BLaER1 treated with 17β-estradiol and CSF1 and Interleukin-3, amounts not matched to agents 10 nM and 100 nM (cell line): ENCODE data around the gene ZMIZ1.

Source experiments
- H3K27ac ChIP-seq, 11 experiments: shearing (Covaris generic); formaldehyde crosslinking; 2 replicates each; pipeline ENCODE4 v1.8.1; 2022
- H3K27me3 ChIP-seq, 11 experiments: shearing (Covaris generic); formaldehyde crosslinking; 2 replicates each; pipeline ENCODE4 v1.8.1; 2022
- H3K36me3 ChIP-seq, 11 experiments: shearing (Covaris generic); formaldehyde crosslinking; 2 replicates each; pipeline ENCODE4 v1.8.1; 2022
- H3K4me1 ChIP-seq, 10 experiments: shearing (Covaris generic); formaldehyde crosslinking; 2 replicates each; pipeline ENCODE4 v1.8.1; 2022
- H3K4me2 ChIP-seq, 11 experiments: shearing (Covaris generic); formaldehyde crosslinking; 2 replicates each; pipeline ENCODE4 v1.8.1; 2022
- H3K4me3 ChIP-seq, 10 experiments: shearing (Covaris generic); formaldehyde crosslinking; 2 replicates each; pipeline ENCODE4 v1.8.1; 2022
- H3K9ac ChIP-seq, 11 experiments: shearing (Covaris generic); formaldehyde crosslinking; 2 replicates each; pipeline ENCODE4 v1.8.1; 2022
- H3K9me3 ChIP-seq, 11 experiments: shearing (Covaris generic); formaldehyde crosslinking; replicated peaks in 1 of 11; 2 replicates each; pipeline ENCODE4 v1.8.1; 2022
- H4K20me1 ChIP-seq, 11 experiments: shearing (Covaris generic); formaldehyde crosslinking; 2 replicates each; pipeline ENCODE4 v1.8.1; 2022
- Cebpa-rat ChIP-seq, 11 experiments: shearing (Covaris generic); IDR thresholded peaks; 2 replicates each; pipeline ENCODE4 v1.8.1; 2022

ZMIZ1 gene

DNA sequence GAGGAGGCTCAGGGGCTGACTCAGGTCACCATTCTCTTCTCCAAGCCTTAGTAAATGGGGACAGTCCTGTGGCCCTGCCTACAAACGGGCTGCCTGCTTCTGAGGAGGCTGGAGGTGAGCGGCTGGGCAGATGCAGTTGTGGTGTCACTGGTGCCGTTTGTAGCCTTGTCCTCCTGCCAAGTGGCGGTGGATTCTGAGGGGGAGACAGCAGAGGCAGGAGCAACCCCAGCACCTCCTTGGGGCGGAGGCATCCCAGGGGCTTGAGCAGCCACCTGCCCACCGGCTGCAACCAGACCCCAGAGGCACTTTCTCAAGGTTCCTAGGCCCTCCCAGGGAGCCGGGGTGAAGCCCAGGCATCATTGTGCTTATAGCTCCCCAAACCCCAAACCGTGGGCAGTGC is 112.5 kb downstream of the ZMIZ1 start:
- Histone ChIP-seq H3K36me3 (peaks cover 18 to 66% (median 37%) of the 10 kb centered on the region in 11 experiments; a peak in 19 of 22 replicates), H3K4me1 (peaks cover 98 to 100% (median 100%) of the 10 kb centered on the region in 10 experiments), H3K4me3 (peak overlapping the region in 4 of 10 experiments; percentile 18 to 24 (median 20); a peak in 3 of 20 replicates), H3K9me3 (no peaks in the 10 kb centered on the region), H3K4me2 (peak overlapping the region; percentile 88 to 100 (median 98)), H3K27ac (peak overlapping the region in 9 of 11 experiments; percentile 6 to 84 (median 49); a peak in 15 of 22 replicates), H4K20me1 (peaks cover 99 to 100% (median 100%) of the 10 kb centered on the region in 11 experiments), H3K27me3 (no peaks in the 10 kb centered on the region), H3K9ac (peak overlapping the region; percentile 20 to 75 (median 43); a peak in 19 of 22 replicates)
- no peak for TF ChIP-seq Cebpa-rat (IDR thresholded peaks at IDR 0.05)

DNA sequence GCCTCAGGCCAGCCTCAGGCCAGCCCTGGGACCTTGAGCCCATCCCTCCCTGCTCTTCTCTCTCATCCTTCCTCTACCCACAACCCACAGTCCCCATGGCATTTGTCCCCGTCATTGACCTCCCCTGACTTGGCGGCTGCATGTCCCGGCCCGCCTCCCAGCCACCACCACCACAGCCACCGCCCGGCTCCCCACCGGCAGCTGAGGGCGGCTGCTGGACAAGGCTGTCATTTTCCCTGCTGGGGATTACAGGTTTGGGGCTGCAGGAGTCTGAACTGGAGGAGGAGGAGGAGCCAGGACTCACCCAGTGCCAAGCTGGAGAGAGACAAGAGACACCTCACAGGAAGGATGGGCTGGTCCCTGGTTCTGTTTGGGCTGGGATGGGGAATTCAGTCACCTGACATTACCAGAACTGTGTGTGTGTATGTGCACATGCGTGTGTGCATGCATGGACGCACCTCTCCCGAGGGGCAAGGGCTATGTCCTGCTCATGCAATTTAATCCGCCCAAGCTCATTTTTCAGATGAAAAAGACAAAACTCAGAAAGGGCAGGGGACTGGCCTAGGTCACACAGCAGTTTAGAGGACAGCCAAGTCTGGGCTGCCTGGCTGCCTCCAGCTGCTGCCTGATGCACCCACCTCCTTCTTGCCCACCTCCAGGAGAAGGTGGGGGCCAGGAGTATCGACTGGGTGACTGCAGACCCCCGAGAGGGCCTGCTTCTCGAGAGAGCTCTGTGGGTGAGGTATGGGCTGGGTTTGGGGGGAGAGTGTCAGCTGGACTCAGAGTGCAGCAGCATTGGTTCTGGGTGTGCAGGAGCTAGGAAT is 113.1 kb downstream of the ZMIZ1 start:
- H3K4me1 ChIP-seq, result peaks cover 96 to 100% (median 99%) of the 10 kb centered on the region in 10 experiments
- no peaks in the 10 kb centered on the region for H3K27me3 ChIP-seq
- peak overlapping the region in 1 of 10 experiments; percentile 19; a peak in 1 of 20 replicates for H3K4me3 ChIP-seq
- H4K20me1 ChIP-seq, result peaks cover 97 to 100% (median 100%) of the 10 kb centered on the region in 11 experiments
- H3K9ac ChIP-seq, result peak overlapping the region in 10 of 11 experiments; percentile 20 to 75 (median 44); a peak in 14 of 22 replicates
- peak overlapping the region; percentile 88 to 100 (median 98) for H3K4me2 ChIP-seq
- no peaks in the 10 kb centered on the region for H3K9me3 ChIP-seq
- H3K27ac ChIP-seq, result peak overlapping the region in 6 of 11 experiments; percentile 42 to 84 (median 52); a peak in 8 of 22 replicates
- H3K36me3 ChIP-seq, result peaks cover 19 to 72% (median 44%) of the 10 kb centered on the region in 11 experiments; a peak in 21 of 22 replicates
- no peak for TF ChIP-seq Cebpa-rat (IDR thresholded peaks at IDR 0.05)

DNA sequence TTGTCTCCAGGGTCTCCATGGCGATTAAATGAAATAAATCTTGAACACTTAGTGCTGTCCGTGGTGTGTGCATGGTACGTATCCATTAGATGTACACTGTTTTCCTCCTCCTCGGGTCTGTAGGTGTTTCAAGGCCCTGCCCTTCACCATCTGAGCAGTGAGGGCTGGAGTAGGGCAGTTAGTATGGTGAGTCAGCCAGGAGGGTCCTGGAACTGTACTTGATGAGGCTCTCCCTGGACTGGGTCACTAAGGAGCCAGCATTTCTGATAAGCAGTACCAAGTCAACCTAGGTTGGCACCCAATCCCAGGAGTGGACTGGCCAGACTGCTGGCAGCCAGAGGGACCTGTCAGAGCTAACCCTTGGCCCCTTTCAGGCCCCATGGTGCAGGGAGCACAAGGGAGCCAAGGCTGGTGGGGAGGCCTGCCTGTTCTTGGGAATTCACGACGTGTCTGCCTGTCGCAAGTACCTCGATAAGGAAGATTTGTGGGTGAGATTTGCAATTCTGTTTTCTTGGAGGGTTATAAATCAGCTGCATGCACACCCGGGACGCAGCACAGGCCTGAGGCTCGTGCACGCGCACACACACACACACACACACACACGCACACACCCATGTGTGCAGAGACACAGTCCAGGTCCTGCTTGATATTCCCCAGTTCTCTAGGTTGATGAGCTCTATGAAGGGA is 114.2 kb downstream of the ZMIZ1 start:
- peaks cover 27 to 81% (median 54%) of the 10 kb centered on the region in 11 experiments; a peak in 21 of 22 replicates for H3K36me3 ChIP-seq
- no peak overlapping the region for H3K27ac ChIP-seq
- H3K4me1 ChIP-seq, result peaks cover 94 to 100% (median 98%) of the 10 kb centered on the region in 10 experiments
- peaks cover 97 to 100% (median 99%) of the 10 kb centered on the region in 11 experiments for H4K20me1 ChIP-seq
- H3K4me2 ChIP-seq, result peak overlapping the region; percentile 38 to 100 (median 97); a peak in 20 of 22 replicates
- H3K27me3 ChIP-seq, result no peaks in the 10 kb centered on the region
- H3K4me3 ChIP-seq, result no peak overlapping the region
- no peaks in the 10 kb centered on the region for H3K9me3 ChIP-seq
- peak overlapping the region in 2 of 11 experiments; percentile 24 to 36; a peak in 2 of 22 replicates for H3K9ac ChIP-seq
- no peak for TF ChIP-seq Cebpa-rat (IDR thresholded peaks at IDR 0.05)

DNA sequence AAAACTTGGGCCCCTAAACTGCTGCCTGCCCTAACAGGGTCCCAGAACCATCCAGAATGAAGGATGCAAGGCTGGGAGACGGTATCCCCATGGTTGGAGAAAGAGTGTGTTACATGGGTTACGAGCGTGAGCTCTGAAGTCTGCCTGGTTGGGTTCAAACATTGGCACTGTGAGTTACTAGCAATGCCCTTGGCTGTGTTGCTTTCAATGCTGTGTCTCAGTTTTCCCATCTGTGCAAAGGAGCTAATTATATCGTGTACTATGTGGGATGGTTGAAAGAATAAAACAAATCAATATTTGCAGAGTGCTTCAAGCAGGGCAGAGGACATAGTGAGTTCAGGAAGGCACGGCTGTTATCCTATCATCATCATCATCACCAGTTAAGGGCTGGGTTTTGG is 114.7 kb downstream of the ZMIZ1 start:
- Histone ChIP-seq H3K4me3 (no peak overlapping the region), H3K9ac (no peak overlapping the region), H3K4me1 (peaks cover 91 to 100% (median 96%) of the 10 kb centered on the region in 10 experiments), H3K9me3 (no peaks in the 10 kb centered on the region), H3K27me3 (no peaks in the 10 kb centered on the region), H4K20me1 (peaks cover 93 to 100% (median 99%) of the 10 kb centered on the region in 11 experiments), H3K36me3 (peaks cover 27 to 84% (median 58%) of the 10 kb centered on the region in 11 experiments; a peak in 21 of 22 replicates), H3K27ac (no peak overlapping the region), H3K4me2 (peak overlapping the region; percentile 21 to 100 (median 96); a peak in 13 of 22 replicates)
- no peak for TF ChIP-seq Cebpa-rat (IDR thresholded peaks at IDR 0.05)

DNA sequence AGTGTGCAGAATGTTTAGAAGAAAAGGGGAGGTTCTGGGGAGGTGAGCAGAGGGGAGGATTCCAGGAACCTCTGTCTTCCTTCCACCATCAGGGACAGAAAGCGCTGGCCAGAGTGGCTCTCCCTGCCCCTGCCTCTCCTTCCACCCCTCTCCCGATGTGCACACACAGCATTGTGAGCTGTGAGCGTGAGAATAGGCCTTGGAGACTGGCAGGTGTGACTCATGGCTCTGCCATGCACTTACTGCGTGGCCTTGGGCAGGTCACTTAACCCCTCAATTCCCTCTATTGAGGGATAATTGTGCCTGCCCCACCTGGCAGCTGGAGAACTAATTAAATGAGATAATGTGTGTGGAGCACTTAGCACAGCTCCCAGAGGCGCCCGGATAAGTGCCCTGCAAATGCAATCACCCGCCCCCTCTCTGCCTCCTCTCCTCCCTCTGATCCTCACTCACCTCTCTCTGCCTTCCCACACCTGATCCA is 115.4 kb downstream of the ZMIZ1 start:
- peak overlapping the region; percentile 21 to 99 (median 46); a peak in 18 of 22 replicates for H3K4me2 ChIP-seq
- H3K4me3 ChIP-seq, result no peak overlapping the region
- TF ChIP-seq Cebpa-rat (IDR thresholded peaks at IDR 0.05), result no peak
- H3K36me3 ChIP-seq, result peaks cover 33 to 89% (median 64%) of the 10 kb centered on the region in 11 experiments; a peak in 21 of 22 replicates
- no peak overlapping the region for H3K9ac ChIP-seq
- peaks cover 91 to 100% (median 98%) of the 10 kb centered on the region in 11 experiments for H4K20me1 ChIP-seq
- H3K27me3 ChIP-seq, result no peaks in the 10 kb centered on the region
- no peak overlapping the region for H3K27ac ChIP-seq
- H3K9me3 ChIP-seq, result no peaks in the 10 kb centered on the region
- peaks cover 89 to 100% (median 95%) of the 10 kb centered on the region in 10 experiments for H3K4me1 ChIP-seq

DNA sequence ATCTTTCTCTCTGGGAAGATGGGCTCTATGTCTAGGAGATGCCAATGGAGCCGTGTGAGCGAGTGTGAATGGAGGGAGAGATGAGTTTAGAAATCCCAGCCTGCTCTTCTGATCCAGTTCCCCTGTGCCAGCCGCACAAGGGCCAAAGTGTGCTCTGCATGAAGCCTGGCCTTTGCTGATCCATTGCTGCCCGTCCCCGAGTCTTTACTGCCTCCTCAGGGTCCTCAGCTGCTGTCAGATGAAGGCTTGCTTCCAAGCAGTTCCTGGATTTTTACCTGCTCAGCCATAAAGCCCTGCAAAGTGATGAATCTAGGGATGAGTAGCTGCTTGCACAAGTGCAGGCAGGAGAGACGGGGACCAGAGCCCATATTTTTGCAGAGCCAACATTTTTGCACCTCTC is 115.9 kb downstream of the ZMIZ1 start:
- H3K4me2 ChIP-seq, result peak overlapping the region; percentile 12 to 99 (median 46); a peak in 20 of 22 replicates
- no peak overlapping the region for H3K27ac ChIP-seq
- TF ChIP-seq Cebpa-rat (IDR thresholded peaks at IDR 0.05), result no peak
- no peak overlapping the region for H3K9ac ChIP-seq
- peaks cover 34 to 89% (median 68%) of the 10 kb centered on the region in 11 experiments; a peak in 21 of 22 replicates for H3K36me3 ChIP-seq
- peaks cover 91 to 100% (median 98%) of the 10 kb centered on the region in 11 experiments for H4K20me1 ChIP-seq
- no peaks in the 10 kb centered on the region for H3K27me3 ChIP-seq
- no peak overlapping the region for H3K4me3 ChIP-seq
- H3K9me3 ChIP-seq, result no peaks in the 10 kb centered on the region
- H3K4me1 ChIP-seq, result peaks cover 89 to 100% (median 95%) of the 10 kb centered on the region in 10 experiments

DNA sequence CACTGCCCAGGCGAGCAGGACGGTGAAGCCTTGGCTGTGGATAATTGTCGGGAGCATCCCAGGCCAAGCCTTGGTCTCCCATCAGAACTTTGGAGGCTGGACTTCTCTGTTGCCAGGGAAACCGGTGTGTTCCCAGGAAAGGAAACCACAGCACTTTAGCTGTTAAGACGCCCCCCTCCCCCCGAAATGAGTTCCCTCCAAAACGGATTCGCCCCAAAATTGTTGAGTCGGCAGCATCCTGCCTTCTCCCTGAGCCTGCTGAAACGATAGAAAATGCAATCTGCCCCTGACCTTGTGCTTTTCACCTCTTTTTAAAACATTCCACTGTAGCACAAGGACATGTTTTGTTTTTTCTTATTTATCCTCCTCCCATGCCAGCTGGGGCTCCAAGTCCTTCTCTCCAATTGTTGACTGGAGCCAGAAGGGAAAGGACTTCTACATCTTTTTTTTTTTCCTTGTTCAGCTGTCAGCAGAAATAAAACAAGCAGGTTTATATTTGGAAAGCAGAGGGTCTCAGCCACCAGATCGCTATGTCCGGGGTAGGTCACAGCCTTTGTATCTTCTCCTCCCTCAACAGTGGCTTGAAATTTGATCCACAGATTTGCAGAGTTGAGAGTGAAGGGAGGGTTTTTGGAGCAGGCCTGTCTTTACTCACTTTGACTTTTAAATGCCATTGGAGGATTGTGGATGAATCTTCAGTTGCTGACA is 116.5 kb downstream of the ZMIZ1 start:
- Histone ChIP-seq H3K36me3 (peaks cover 34 to 89% (median 71%) of the 10 kb centered on the region in 11 experiments; a peak in 21 of 22 replicates), H3K4me2 (peak overlapping the region; percentile 12 to 99 (median 46); a peak in 19 of 22 replicates), H3K27me3 (no peaks in the 10 kb centered on the region), H3K27ac (no peak overlapping the region), H3K9me3 (no peaks in the 10 kb centered on the region), H3K4me3 (no peak overlapping the region), H3K9ac (peak overlapping the region in 2 of 11 experiments; percentile 5 to 10; a peak in 2 of 22 replicates), H3K4me1 (peaks cover 89 to 100% (median 95%) of the 10 kb centered on the region in 10 experiments), H4K20me1 (peaks cover 91 to 100% (median 98%) of the 10 kb centered on the region in 11 experiments)
- TF ChIP-seq Cebpa-rat (IDR thresholded peaks at IDR 0.05), result no peak
